Gastrocnemius medialis (tissue), 4 donors: ENCODE data around the gene ARSI.

Source experiments
- CTCF ChIP-seq, 5 experiments: fragments of 450-650 bp in 3 of 5; fragments of 200-600 bp in 2 of 5; sonication (generic) in 2 of 5; IDR thresholded peaks in 4 of 5; conservative IDR thresholded peaks in 1 of 5; 1 replicate in 4 of 5; 2 replicates in 1 of 5; pipeline ENCODE4 v1.5.1; 2016 to 2019; ENCODE audit warnings: antibody characterized with exemption in 5 of 5, mild to moderate bottlenecking in 3 of 5, moderate library complexity in 3 of 5
- POLR2A ChIP-seq, 2 donors: fragments of 450-650 bp; IDR thresholded peaks; one replicate each; pipeline ENCODE4 v1.6.1; 2017; ENCODE audit warnings: antibody characterized with exemption in 2 of 2, mild to moderate bottlenecking in 2 of 2, moderate library complexity in 2 of 2

GRCh38 chr5:150326707-150327106 lies 24.0 kb upstream of the ARSI start:
- TF ChIP-seq CTCF (IDR thresholded peaks at IDR 0.05 in 4 of 5, conservative IDR thresholded peaks at IDR 0.05 in 1 of 5): no peak
- TF ChIP-seq POLR2A (IDR thresholded peaks at IDR 0.05): no peak
